ENCODE results near the gene EFCAB6. TPM values are rescaled to one million over a fixed set of nuclear protein-coding genes. Genes with fewer than 3 reads are reported as not detected.

The EFCAB6 gene
- total and polyA plus RNA-seq, 8 donors = 0.29 to 10.5 (median 3.5) TPM

- no peak overlapping the region for H3K4me3 ChIP-seq
- 41 to 54% (median 49%) methylated on average over 4 of the region's 4 CpGs for WGBS, 5 donors
Observed at GRCh38 chr22:43706571-43707328, 105.4 kb downstream of the EFCAB6 start.

GRCh38 chr22:43706151-43706550 is 106.0 kb downstream of the EFCAB6 start:
- Histone ChIP-seq H3K9me3 (peaks cover 0 to 28% (median 23%) of the 10 kb centered on the region in 4 donors), H3K4me3 (no peak overlapping the region), H3K27ac (no peak overlapping the region), H3K27me3 (no peaks in the 10 kb centered on the region), H3K4me1 (no peaks in the 10 kb centered on the region), H3K36me3 (peaks cover 0 to 5% (median 0%) of the 10 kb centered on the region in 4 donors)
- DNase-seq = no peak
- TF ChIP-seq POLR2A (IDR thresholded peaks at IDR 0.05) = no peak
- TF ChIP-seq POLR2AphosphoS5 (IDR thresholded peaks at IDR 0.05) = no peak
- TF ChIP-seq EP300 (IDR thresholded peaks at IDR 0.05) = no peak
- no peak for TF ChIP-seq CTCF (IDR thresholded peaks at IDR 0.05)
- 53 to 62% (median 60%) methylated on average over 3 of the region's 3 CpGs for WGBS, 5 donors
- intact Hi-C loops (cut with DNase I; ENCODE audit: low total_unique reads) = no loop called here

More at GRCh38 chr22:43706571-43707328, 105.4 kb downstream of the EFCAB6 start:
- Histone ChIP-seq H3K36me3 (peaks cover 0 to 5% (median 0%) of the 10 kb centered on the region in 4 donors), H3K27ac (no peak overlapping the region), H3K9me3 (peaks cover 0 to 28% (median 23%) of the 10 kb centered on the region in 4 donors), H3K4me1 (no peaks in the 10 kb centered on the region), H3K27me3 (no peaks in the 10 kb centered on the region)
- TF ChIP-seq CTCF (IDR thresholded peaks at IDR 0.05) (no peak), EP300 (IDR thresholded peaks at IDR 0.05) (no peak), POLR2AphosphoS5 (IDR thresholded peaks at IDR 0.05) (no peak), POLR2A (IDR thresholded peaks at IDR 0.05) (no peak)
- intact Hi-C loops (cut with DNase I; ENCODE audit: low total_unique reads) = no loop called here
- DNase-seq = no peak

DNA sequence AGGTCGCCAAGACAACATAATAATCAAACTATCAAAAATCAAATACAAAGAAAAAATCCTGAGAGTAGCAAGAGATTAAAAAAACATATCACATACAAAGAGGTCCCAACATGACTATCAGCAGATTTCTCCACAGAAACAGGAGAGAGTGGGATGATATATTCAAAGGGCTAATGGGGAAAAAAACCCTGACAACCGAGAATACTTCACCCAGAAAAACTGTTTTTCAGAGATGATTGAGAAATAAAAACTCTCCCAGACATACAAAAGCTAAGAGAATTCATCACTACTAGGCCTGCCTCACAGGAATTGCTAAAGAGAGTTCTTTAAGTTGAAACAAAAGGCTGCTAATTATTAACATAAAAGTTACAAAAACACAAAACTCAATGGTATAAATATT is 108.1 kb downstream of the EFCAB6 start:
- 69 to 90% (median 82%) methylated on average over 2 of the region's 2 CpGs for WGBS, 5 donors
- Histone ChIP-seq H3K4me1 (no peaks in the 10 kb centered on the region), H3K27me3 (no peaks in the 10 kb centered on the region), H3K27ac (no peak overlapping the region), H3K36me3 (peaks cover 0 to 5% (median 0%) of the 10 kb centered on the region in 4 donors), H3K4me3 (no peak overlapping the region), H3K9me3 (peaks cover 0 to 28% (median 23%) of the 10 kb centered on the region in 4 donors)
- intact Hi-C loops (cut with DNase I; ENCODE audit: low total_unique reads) = no loop called here
- DNase-seq = no peak
- TF ChIP-seq POLR2AphosphoS5 (IDR thresholded peaks at IDR 0.05) (no peak), POLR2A (IDR thresholded peaks at IDR 0.05) (no peak), EP300 (IDR thresholded peaks at IDR 0.05) (no peak), CTCF (IDR thresholded peaks at IDR 0.05) (no peak)

GRCh38 chr22:43698403-43698802 is 113.7 kb downstream of the EFCAB6 start:
- Histone ChIP-seq H3K36me3 (no peaks in the 10 kb centered on the region), H3K4me3 (no peak overlapping the region), H3K9me3 (peaks cover 0 to 9% (median 9%) of the 10 kb centered on the region in 4 donors), H3K4me1 (no peaks in the 10 kb centered on the region), H3K27me3 (no peaks in the 10 kb centered on the region), H3K27ac (no peak overlapping the region)
- 85 to 100% (median 98%) methylated on average over 1 of the region's 1 CpG for WGBS, 5 donors
- TF ChIP-seq POLR2AphosphoS5 (IDR thresholded peaks at IDR 0.05) (no peak), POLR2A (IDR thresholded peaks at IDR 0.05) (no peak), CTCF (IDR thresholded peaks at IDR 0.05) (no peak), EP300 (IDR thresholded peaks at IDR 0.05) (no peak)
- DNase-seq = no peak
- intact Hi-C loops (cut with DNase I; ENCODE audit: low total_unique reads) = no loop called here
